ENCODE data around the gene HOXA4. TPM values are rescaled to one million over a fixed set of nuclear protein-coding genes. Genes with fewer than 3 reads are reported as not detected.

The HOXA4 gene
- total RNA-seq, 8 experiments from 2014 or later = 1.1 to 31.6 (median 15.0) TPM

DNA sequence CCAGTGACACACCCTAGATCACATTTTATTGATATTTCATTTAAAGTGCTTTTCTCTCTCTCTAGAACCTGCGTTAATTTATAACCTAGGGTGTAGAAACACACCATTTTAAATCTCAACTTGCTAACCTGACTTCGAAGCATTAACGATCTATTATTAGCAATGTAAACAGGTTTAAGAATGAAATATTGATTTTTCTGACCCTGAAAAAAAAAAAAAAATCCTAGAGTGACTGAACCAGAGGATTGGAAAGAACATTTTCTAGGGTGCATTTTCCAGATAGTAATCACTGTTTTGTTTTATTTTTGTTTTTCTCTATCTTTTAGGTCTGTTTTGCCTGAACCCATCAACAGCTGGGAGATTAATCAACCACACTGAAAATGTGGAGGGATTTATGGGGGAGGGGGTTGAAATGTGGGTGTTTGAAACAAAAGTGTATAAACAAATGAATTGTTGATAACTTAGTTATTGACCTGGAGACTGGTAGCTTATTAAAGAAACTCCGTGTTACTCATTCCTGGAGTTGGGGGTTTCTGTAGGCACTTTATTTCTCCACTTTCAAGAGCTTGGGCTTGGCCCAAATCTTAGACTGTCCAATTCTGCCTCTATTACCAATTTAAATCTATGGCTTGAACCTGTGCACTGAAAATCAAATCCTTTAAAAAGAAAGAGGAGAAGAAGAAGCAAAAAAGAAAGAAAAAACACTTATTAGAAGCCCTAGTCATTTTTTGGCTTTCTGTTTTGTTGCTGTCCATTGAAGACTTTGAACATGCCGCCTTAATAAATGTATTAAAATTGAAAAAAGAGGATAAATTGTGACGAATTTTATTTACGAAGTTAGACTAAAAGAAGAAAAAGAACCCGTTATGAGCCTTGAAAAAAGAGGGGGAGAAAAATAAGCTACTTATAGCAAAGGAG, 30.8 kb downstream of the HOXA4 start:
- in situ Hi-C loops (cut with MboI; ENCODE audit: low pct_unique_long_range_greater_than_20kb in 2 of 9, low sequenced_read_pairs in 9 of 9, unreplicated experiment in 9 of 9) = loop anchor here in 5 of 9 experiments (10.0 to 25.0 kb wide), 2 partner anchors 237 to 245 kb away; partner anchors contain the start of gene SKAP2 (in 2 of the 5)
- Histone ChIP-seq H3K27ac (peak overlapping the region; percentile 96 to 98), H3K4me1 (replicated peaks in 1 of 2) (peaks cover 0 to 11% of the 10 kb centered on the region in 2 donors), H3K4me3 (peak overlapping the region; percentile 51 to 82 (median 69))
- ATAC-seq (replicated peaks in 6 of 8) = no peak
- 0 to 99% (median 7%) methylated on average over 4 to 8 of the region's 8 CpGs for WGBS, 10 experiments

- 0 to 77% (median 3%) methylated on average over 2 to 25 of the region's 38 CpGs for WGBS, 10 experiments
- peak overlapping the region; percentile 92 to 98 for H3K27ac ChIP-seq
- H3K4me3 ChIP-seq = peak overlapping the region; percentile 51 to 82 (median 69)
- in situ Hi-C loops (cut with MboI; ENCODE audit: low pct_unique_long_range_greater_than_20kb in 2 of 9, low sequenced_read_pairs in 9 of 9, unreplicated experiment in 9 of 9) = loop anchor here in 4 of 9 experiments (10.0 to 25.0 kb wide), 2 partner anchors 237 to 244 kb away; partner anchors contain the start of gene SKAP2 (in 1 of the 4)
- peak in 7 of 8 experiments; percentile 2 to 39 (median 21) for ATAC-seq (replicated peaks in 6 of 8)
- peaks cover 0 to 5% of the 10 kb centered on the region in 2 donors for H3K4me1 ChIP-seq (replicated peaks in 1 of 2)
Measured at GRCh38 chr7:27098578-27099451, 31.7 kb downstream of the HOXA4 start.

DNA sequence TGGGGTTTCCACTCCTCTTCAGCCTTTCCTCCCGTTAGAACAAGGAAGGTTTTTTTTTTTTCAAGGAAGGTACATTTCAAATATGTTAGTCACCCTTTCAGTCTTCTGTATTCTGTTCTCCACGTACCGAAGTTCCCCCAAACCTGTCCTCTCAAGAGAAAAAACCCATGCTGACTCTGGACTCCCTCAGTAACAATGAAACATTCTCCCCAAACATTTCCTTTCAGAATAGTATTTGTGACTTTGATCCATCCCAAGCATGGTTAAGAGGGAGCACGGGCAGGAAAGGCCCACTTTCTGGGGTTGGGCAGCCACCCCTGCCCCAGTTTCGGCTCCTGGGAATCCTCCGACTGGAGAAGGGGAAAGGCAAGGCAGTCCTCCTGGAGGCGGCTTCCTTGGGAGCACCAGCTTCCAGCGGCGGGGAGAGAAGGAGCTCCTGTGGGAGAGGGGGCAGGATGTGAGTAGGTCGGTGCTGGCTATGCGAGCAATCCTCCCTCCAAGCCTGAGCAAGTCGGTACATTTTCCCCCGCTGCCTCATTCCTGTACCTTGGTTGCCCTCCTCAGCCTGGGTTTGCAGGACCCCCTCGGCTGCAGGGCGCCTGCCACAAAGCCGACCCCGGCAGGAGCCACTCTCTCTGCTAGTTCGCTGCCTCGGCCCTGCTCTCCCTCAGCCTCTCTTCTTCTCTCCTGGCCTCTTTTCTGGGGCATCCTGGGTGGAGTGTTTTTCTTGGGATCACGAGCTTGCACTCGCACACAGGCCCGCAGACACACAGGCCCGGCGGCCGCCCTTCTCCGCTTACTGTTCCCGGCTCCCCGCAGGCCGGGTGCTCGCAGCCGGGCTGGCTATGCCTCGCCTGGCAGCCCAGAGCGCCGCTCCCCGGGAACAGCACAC, 32.6 kb downstream of the HOXA4 start:
- 0 to 50% (median 10%) methylated on average over 1 to 14 of the region's 35 CpGs; no CpG with 5 or more reads in 2 of the 10 experiments for WGBS, 10 experiments
- peak in 3 of 8 experiments; percentile 1 to 25 (median 13) for ATAC-seq (replicated peaks in 6 of 8)
- H3K27ac ChIP-seq = peak overlapping the region; percentile 92 to 98
- H3K4me3 ChIP-seq = peak overlapping the region; percentile 51 to 82 (median 69)
- in situ Hi-C loops (cut with MboI; ENCODE audit: low pct_unique_long_range_greater_than_20kb in 2 of 9, low sequenced_read_pairs in 9 of 9, unreplicated experiment in 9 of 9) = loop anchor here in 4 of 9 experiments (10.0 to 25.0 kb wide), 2 partner anchors 236 to 243 kb away; partner anchors contain the start of gene SKAP2 (in 1 of the 4)
- peaks cover 0 to 5% of the 10 kb centered on the region in 2 donors for H3K4me1 ChIP-seq (replicated peaks in 1 of 2)

DNA sequence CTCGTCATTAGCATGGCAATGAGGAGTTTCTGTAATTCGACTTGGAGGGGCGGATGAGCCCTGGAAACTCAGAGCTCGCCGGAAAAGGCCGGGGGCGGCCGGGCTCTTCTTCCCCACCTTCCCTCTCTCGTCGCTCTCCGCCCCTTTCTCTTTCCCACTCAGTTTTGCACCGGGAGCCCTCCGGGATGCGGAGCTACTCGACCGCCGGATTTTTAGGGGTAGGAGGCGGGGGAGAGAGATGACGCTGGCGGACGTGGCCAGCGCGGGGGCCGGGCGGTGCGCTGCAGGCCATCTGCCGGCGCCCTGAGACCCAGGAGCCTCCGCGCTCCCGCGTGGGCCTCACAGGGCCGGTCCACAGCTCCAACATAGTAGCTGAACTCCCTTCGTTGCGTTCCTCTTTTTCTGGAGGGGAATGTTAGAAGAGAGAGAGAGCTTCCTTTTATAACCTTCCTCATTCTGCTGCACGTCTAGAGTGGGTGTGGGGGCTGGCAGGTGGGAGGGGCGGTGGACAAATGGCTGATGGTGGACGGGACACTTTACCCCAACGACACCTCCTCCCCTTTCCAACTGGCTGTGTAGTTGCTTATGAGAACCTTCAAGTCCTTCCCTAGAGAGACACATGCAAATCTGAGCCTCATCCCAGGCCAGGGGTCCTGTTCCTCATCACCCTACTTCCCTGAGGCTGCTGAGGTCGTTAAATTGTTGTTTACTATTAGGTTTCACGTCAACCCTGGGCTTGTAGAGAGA, 33.6 kb downstream of the HOXA4 start:
- in situ Hi-C loops (cut with MboI; ENCODE audit: low pct_unique_long_range_greater_than_20kb in 2 of 9, low sequenced_read_pairs in 9 of 9, unreplicated experiment in 9 of 9) = loop anchor here in 4 of 9 experiments (10.0 to 25.0 kb wide), 2 partner anchors 235 to 242 kb away; partner anchors contain the start of gene SKAP2 (in 1 of the 4)
- ATAC-seq (replicated peaks in 6 of 8) = peak in 2 of 8 experiments; percentile 3 to 14

DNA sequence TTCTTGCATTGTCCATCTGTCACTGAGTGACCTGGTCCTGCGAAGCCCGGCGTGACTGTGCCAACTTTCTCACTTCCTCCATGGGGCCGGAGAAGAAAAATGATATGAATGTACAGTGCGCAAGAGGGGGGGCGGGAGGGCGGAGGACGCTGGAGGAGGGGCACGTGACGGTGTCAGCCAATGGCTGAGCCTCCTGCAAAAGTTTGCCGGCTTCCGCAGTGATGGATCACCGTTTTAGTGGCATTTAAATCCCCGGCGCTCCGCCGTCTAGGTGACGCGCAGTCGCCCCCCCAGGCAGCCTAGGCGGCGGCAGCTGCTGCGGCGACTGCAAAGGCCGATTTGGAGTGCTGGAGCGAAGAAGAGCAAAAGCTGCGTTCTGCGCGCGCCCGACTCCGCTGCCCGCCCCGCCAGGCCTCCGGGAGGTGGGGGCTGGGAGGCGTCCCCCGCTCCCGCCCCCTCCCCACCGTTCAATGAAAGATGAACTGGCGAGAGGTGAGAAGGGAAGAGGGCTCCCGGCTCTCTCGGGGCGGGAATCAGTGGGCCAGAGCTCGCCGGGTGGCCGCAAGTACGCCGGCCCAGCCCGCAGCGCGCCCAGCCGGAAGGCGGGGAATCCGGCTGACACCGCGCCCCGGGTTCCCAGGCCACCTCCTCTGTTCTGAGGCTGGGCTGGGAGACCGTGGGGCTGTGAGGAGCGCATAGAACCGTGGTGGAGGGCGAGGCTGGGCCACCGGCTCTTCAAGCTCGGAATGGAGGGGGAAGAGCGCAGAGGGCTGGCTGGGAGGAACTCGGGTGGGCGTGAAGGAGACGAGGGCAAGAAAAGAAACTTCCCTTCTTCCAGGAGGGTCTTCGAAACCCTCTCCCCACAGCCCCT, 34.4 kb downstream of the HOXA4 start, which contains the start of gene HOXA1:
Gene HOXA1 (minus strand): TSS at position 104 of the 871 bp plus-strand sequence. CDS start 88 bp downstream, at position 16.
- 0% methylated on average over 1 to 8 of the region's 68 CpGs; no CpG with 5 or more reads in 6 of the 10 experiments for WGBS, 10 experiments
- peaks cover 15 to 21% of the 10 kb centered on the region in 2 donors for H3K4me1 ChIP-seq (replicated peaks in 1 of 2)
- ATAC-seq (replicated peaks in 6 of 8) = peak; percentile 66 to 81 (median 76)
- H3K27ac ChIP-seq = peak within 1 kb of the TSS; percentile 92 to 98
- peak within 1 kb of the TSS; percentile 51 to 82 (median 69) for H3K4me3 ChIP-seq
- in situ Hi-C loops (cut with MboI; ENCODE audit: low pct_unique_long_range_greater_than_20kb in 2 of 9, low sequenced_read_pairs in 9 of 9, unreplicated experiment in 9 of 9) = loop anchor here in 4 of 9 experiments (10.0 to 25.0 kb wide), 2 partner anchors 234 to 241 kb away; partner anchors contain the start of gene SKAP2 (in 1 of the 4)

More for the DNA sequence above, 33.6 kb downstream of the HOXA4 start:
- peaks cover 9 to 13% of the 10 kb centered on the region in 2 donors for H3K4me1 ChIP-seq (replicated peaks in 1 of 2)
- 0 to 11% (median 0%) methylated on average over 1 to 13 of the region's 41 CpGs; no CpG with 5 or more reads in 2 of the 10 experiments for WGBS, 10 experiments
- peak overlapping the region; percentile 51 to 82 (median 69) for H3K4me3 ChIP-seq
- peak overlapping the region; percentile 92 to 98 for H3K27ac ChIP-seq

DNA sequence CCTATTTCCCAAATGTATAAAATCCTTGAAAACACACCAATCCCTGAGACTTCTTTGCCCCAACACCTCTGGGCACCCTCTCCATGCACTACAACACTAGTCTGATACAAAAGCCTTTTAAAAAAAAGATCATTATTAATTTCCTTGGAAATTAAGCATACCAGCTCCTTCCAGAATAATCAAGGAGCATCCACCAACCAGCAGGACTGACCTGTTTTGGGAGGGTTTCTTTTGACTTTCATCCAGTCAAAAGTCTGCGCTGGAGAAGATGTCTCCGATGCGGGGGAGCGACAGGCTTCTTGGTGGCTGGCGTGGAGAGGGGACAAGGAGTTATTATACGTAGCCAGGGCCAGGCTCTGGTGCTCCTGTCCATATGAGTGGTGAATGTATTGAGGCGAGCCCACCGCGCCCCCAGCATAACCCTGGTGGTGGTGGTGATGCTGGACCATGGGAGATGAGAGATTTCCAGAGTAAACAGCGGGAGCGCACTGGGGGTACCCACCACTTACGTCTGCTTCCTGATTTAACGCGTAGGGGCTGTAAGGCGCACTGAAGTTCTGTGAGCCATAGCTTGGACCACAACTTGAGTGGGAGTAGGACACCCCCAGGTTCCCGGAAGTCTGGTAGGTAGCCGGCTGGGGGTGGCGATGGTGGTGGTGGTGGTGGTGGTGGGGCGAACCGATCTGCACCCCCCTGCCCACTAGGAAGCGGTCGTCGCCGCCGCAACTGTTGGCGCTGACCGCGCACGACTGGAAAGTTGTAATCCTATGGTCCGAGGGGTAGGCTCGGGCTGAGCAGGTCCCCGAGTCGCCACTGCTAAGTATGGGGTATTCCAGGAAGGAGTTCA, 35.3 kb downstream of the HOXA4 start:
- in situ Hi-C loops (cut with MboI; ENCODE audit: low pct_unique_long_range_greater_than_20kb in 2 of 9, low sequenced_read_pairs in 9 of 9, unreplicated experiment in 9 of 9) = loop anchor here in 4 of 9 experiments (10.0 to 25.0 kb wide), 2 partner anchors 233 to 240 kb away; partner anchors contain the start of gene SKAP2 (in 1 of the 4)
- Histone ChIP-seq H3K27ac (peak overlapping the region; percentile 69), H3K4me3 (peak overlapping the region; percentile 51 to 82 (median 69)), H3K4me1 (replicated peaks in 1 of 2) (peaks cover 22 to 30% of the 10 kb centered on the region in 2 donors)
- WGBS, 10 experiments = 0 to 100% (median 0%) methylated on average over 1 to 10 of the region's 33 CpGs; no CpG with 5 or more reads in 4 of the 10 experiments
- peak in 5 of 8 experiments; percentile 1 to 12 (median 4) for ATAC-seq (replicated peaks in 6 of 8)

DNA sequence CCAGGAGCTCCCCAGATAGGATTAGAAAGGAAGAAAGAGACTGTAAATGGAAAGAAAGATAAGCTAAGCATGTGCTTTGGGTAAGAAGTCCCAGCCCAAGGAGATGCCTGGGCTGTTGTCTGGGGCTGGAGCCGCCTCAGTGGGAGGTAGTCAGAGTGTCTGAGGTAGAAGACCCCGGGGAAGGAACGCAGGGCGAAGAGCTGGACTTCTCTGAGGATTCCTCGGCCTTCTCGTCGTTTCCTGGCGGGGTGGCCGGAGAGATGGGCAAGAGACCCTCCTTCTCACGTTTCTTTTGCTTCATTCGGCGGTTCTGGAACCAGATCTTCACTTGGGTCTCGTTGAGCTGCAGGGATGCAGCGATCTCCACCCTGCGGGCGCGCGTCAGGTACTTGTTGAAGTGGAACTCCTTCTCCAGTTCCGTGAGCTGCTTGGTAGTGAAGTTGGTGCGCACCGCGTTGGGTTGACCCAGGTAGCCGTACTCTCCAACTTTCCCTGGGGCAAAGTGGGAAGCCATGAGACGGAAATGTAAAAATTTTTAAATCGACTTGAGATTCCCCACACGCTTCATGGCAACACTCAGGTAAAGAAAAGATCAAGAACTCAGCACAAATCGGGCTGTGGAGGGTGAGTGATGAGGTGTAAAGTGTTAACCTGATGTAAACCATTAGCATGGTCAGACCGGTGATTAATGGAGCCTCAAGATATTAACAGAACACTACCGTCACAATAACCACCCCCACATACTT, 36.1 kb downstream of the HOXA4 start:
- in situ Hi-C loops (cut with MboI; ENCODE audit: low pct_unique_long_range_greater_than_20kb in 2 of 9, low sequenced_read_pairs in 9 of 9, unreplicated experiment in 9 of 9) = loop anchor here in 4 of 9 experiments (10.0 to 25.0 kb wide), 2 partner anchors 232 to 240 kb away; partner anchors contain the start of gene SKAP2 (in 1 of the 4)
- WGBS, 10 experiments = 0 to 73% (median 27%) methylated on average over 1 to 10 of the region's 29 CpGs; no CpG with 5 or more reads in 4 of the 10 experiments
- H3K4me1 ChIP-seq (replicated peaks in 1 of 2) = peaks cover 30 to 33% of the 10 kb centered on the region in 2 donors
- peak overlapping the region; percentile 51 to 82 (median 69) for H3K4me3 ChIP-seq
- peak overlapping the region; percentile 69 for H3K27ac ChIP-seq
- no peak for ATAC-seq (replicated peaks in 6 of 8)

DNA sequence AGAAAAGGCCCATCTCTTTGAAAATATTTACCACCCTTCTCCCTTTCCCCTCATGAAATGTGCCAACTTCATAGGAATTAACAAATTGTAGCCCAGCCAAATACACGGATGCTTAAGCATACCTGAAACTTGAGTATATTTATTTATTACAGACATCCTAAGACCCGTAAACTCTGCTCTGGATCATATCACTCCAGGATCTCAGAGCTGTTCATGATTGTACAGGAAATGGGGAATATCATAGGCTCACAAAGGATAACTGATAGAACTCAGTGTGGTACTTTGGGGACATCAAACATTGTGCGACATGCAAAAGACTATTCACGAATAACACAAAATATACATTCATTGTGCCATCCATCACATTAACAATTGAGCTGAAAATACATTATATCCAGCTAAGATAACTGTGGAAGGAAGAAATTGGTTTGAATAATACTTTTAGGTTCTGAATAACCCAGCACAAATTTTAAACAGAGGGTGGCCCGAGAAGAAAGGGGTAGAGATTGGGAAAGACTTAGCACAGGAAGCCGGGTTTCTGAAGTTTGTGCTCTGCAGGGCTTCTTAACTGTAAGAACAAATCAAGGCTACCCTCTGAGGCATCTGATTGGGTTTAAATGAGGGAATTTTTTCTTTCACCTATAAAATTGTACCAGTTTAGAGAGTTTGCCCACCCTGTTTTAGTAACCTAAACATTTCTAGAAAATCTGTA, 37.2 kb downstream of the HOXA4 start:
- peak overlapping the region; percentile 51 to 82 (median 69) for H3K4me3 ChIP-seq
- peak overlapping the region in 1 of 2 donors; percentile 69 for H3K27ac ChIP-seq
- 0 to 90% (median 13%) methylated on average over 1 to 6 of the region's 6 CpGs for WGBS, 10 experiments
- in situ Hi-C loops (cut with MboI; ENCODE audit: low pct_unique_long_range_greater_than_20kb in 2 of 9, low sequenced_read_pairs in 9 of 9, unreplicated experiment in 9 of 9) = loop anchor here in 4 of 9 experiments (10.0 to 25.0 kb wide), 2 partner anchors 231 to 239 kb away; partner anchors contain the start of gene SKAP2 (in 1 of the 4)
- no peak for ATAC-seq (replicated peaks in 6 of 8)
- H3K4me1 ChIP-seq (replicated peaks in 1 of 2) = peaks cover 30 to 44% of the 10 kb centered on the region in 2 donors
